Pancreas (tissue), 10 donors: ENCODE measurements around the gene OLFML3. TPM values are rescaled to one million over a fixed set of nuclear protein-coding genes. Genes with fewer than 3 reads are reported as not detected.

ENCODE experiments used
- ATAC-seq, 4 donors: fragments of 200-7000 bp; cut with Tn5 transposase; one replicate each; pipeline versions ENCODE4 v1.8.0 to v1.9.1; 2020; ENCODE audit warnings: mild to moderate bottlenecking in 4 of 4, moderate library complexity in 4 of 4
- DNase-seq, 6 donors: peaks; one replicate each; pipeline ENCODE4 v3.0.0-alpha.2; 2020
- FAIRE-seq: peaks from 2 replicates; lab custom pipeline; 2012; peaks lifted over from hg19 to GRCh38; lab: Jason Lieb, UNC
- H3K27ac ChIP-seq, 4 donors: fragments of 200-600 bp; sonication (generic); 1 replicate in 3 of 4; 2 replicates in 1 of 4; pipeline versions ENCODE4 v1.5.0 to v1.8.0; 2020
- H3K27me3 ChIP-seq, 4 donors: fragments of 200-600 bp; one replicate each; pipeline ENCODE4 v1.8.0; 2021
- H3K36me3 ChIP-seq, 3 donors: fragments of 200-600 bp; sonication (generic) in 1 of 3; one replicate each; pipeline versions ENCODE4 v1.5.0 to v1.8.0; 2020 to 2021
- H3K4me1 ChIP-seq, 3 donors: fragments of 200-600 bp; one replicate each; pipeline ENCODE4 v1.8.0; 2021
- H3K4me3 ChIP-seq, 4 donors: fragments of 200-600 bp; sonication (generic) in 2 of 4; one replicate each; pipeline versions ENCODE4 v1.5.0 to v1.8.0; 2020 to 2021
- H3K9me3 ChIP-seq, 4 donors: fragments of 200-600 bp; one replicate each; pipeline ENCODE4 v1.8.0; 2021
- CTCF ChIP-seq, 4 donors: fragments of 200-600 bp; sonication (generic) in 3 of 4; IDR thresholded peaks; one replicate each; pipeline versions ENCODE4 v1.5.0 to v1.8.0; 2021; ENCODE audit warnings: antibody characterized with exemption in 4 of 4
- WGBS, 2 donors: extraction: QIAGEN DNeasy Blood & Tissue Kit; methylation state at CpG; one replicate each; pipeline ENCODE4 v1.1.7; 2013; 5-methylcytosine and 5-hydroxymethylcytosine counted together
- intact Hi-C, 3 donors: fragments of 100-400 bp; cut with DNase I; formaldehyde crosslinking; loops; one replicate each; pipeline versions ENCODE4 v1.11.1 to v1.14.2; 2022
- polyA plus RNA-seq, 2 donors: library from polyadenylated mRNA; stranded (reverse); fragments of 200-250 nt; gene quantifications; one replicate each; pipeline ENCODE4 v1.2.3, GENCODE V29; 2013
- total RNA-seq, 6 donors: library from RNA; stranded (reverse); fragmentation: NEBNext Ultra II Directional in 4 of 6; extraction: Animal tissue kit (Norgen Biotek cat#: 25700) in 4 of 6; gene quantifications; one replicate each; pipeline versions ENCODE4 v1.2.1 to v1.2.4, GENCODE V29; 2021 to 2023
- donor health status: healthy with polysubstance abuse.
- donor health status: DM: no; HTN: no; CAD: no; lungs with moderate emphysema.
- donor health status: DM: no; HTN: no; CAD: no.
- donor health status: control.
- donor health status: control.
- donor health status: Bipolar disorder and iron deficiency.
- donor health status: DM: yes; HTN: yes; CAD: no.
- donor health status: DM: no; HTN: no; CAD: no.
- donor health status: DM: no; HTN: no; CAD: no.
- donor health status: DM: yes; HTN: yes; CAD: no.

The OLFML3 gene
- total and polyA plus RNA-seq, 8 donors = 3.7 to 39.2 (median 10.2) TPM

DNA sequence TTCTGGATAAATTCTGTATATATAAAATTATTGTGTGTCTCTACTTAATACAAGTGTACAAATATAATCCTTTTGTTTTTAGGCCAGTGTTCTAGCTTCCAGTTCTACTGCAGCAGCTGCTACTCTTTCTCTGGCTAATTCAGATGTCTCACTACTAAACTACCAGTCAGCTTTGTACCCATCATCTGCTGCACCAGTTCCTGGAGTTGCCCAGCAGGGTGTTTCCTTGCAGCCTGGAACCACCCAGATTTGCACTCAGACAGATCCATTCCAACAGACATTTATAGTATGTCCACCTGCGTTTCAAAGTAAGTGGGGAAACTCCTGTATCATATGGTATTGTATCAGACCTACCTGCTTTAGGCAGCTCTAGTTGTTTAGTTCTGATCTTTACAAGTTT, 21.3 kb upstream of the OLFML3 start:
- TF ChIP-seq CTCF (IDR thresholded peaks at IDR 0.05) = no peak
- DNase-seq (no peak), ATAC-seq (no peak), FAIRE-seq (no peak)
- no peak overlapping the region for H3K4me3 ChIP-seq
- no peaks in the 10 kb centered on the region for H3K9me3 ChIP-seq
- H3K27me3 ChIP-seq = no peaks in the 10 kb centered on the region
- peaks cover 0 to 2% (median 0%) of the 10 kb centered on the region in 3 donors for H3K4me1 ChIP-seq
- intact Hi-C loops = no loop called here
- 83 to 85% methylated on average over 1 of the region's 1 CpG for WGBS, 2 donors
- no peak overlapping the region for H3K27ac ChIP-seq
- H3K36me3 ChIP-seq = peaks cover 0 to 35% (median 16%) of the 10 kb centered on the region in 3 donors

DNA sequence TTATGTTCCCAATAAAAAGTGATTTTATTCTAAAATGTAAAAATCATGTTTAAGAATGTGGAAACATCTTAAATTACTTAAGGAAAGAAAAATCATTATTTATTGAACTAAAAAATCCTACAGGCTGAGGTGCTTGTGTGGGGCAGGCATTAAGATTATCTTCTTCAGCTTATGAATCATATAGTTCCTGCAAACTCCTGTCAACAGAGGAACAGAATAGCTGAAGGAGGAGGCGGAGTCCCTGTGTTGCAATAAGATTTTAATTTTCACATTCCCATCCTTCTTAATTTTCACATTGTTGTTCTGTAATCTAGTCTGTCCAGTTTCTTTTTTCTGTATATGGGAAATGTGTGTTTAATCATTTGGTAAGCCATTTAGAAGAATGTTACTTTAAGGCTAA, 20.6 kb upstream of the OLFML3 start:
- 92 to 96% methylated on average over 1 of the region's 1 CpG for WGBS, 2 donors
- DNase-seq = no peak
- no peak for ATAC-seq
- H3K27me3 ChIP-seq = no peaks in the 10 kb centered on the region
- FAIRE-seq = no peak
- no peaks in the 10 kb centered on the region for H3K9me3 ChIP-seq
- intact Hi-C loops = no loop called here
- H3K27ac ChIP-seq = no peak overlapping the region
- peaks cover 0 to 42% (median 16%) of the 10 kb centered on the region in 3 donors for H3K36me3 ChIP-seq
- no peak overlapping the region for H3K4me3 ChIP-seq
- no peaks in the 10 kb centered on the region for H3K4me1 ChIP-seq
- no peak for TF ChIP-seq CTCF (IDR thresholded peaks at IDR 0.05)

DNA sequence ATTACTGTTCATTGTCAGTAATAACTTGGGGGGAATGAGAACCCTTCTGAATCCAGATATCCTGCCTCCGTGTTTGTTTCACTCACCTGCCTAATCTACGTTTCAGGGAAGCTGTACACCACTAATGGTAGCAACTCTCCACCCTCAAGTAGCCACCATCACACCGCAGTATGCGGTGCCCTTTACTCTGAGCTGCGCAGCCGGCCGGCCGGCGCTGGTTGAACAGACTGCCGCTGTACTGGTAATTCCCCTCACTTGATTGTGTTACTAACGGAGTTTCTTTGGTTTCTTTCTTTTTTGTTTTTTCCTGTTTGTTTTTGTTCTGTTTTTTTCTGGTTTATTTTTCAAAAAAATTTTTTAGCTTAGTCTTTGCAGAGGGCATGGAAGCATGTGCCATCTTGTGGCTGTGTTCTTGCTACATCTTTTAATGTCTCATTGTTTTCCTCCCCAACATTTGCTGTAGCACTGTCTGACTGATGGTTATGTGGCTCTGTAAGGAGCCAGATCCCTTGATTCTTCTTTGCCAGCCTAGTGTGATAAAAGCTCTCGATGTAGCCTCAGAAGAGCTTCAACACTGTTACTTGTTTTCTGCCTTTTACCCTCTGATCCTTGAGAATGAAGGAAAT, 15.9 kb upstream of the OLFML3 start:
- Histone ChIP-seq H3K36me3 (peaks cover 5 to 47% (median 17%) of the 10 kb centered on the region in 3 donors), H3K27me3 (no peaks in the 10 kb centered on the region), H3K9me3 (no peaks in the 10 kb centered on the region), H3K4me1 (no peaks in the 10 kb centered on the region), H3K27ac (no peak overlapping the region), H3K4me3 (no peak overlapping the region)
- FAIRE-seq (no peak), ATAC-seq (no peak), DNase-seq (no peak)
- no peak for TF ChIP-seq CTCF (IDR thresholded peaks at IDR 0.05)
- 91 to 93% methylated on average over 12 of the region's 12 CpGs for WGBS, 2 donors
- intact Hi-C loops = no loop called here

DNA sequence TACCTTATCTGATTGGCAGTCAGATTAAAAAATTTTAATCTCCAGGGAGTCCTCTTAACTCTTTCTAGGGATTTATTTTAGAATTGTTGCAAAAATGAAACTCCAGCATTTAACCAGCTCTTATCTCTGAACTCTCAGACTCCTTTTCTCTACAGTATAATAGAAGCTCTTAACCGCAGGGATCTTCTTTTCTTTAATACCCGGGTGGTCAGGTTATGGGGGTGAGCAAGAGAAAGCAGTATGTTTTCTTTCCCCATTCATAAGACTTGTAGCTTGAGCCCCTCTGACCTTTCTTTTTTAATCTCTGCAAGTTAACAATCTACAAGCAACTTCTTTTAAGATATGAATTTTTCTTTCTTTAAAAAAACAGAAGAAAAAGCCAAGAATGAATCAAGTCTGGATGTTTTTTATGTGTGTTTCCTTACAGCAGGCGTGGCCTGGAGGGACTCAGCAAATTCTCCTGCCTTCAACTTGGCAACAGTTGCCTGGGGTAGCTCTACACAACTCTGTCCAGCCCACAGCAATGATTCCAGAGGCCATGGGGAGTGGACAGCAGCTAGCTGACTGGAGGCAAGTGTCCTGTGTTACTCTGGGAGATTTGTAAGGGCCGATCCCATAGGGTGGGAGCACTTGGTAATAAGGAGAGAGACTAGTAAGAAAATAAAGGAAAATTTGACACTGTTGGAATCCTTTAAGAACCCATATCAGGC, 13.4 kb upstream of the OLFML3 start:
- no peaks in the 10 kb centered on the region for H3K9me3 ChIP-seq
- no peaks in the 10 kb centered on the region for H3K4me1 ChIP-seq
- TF ChIP-seq CTCF (IDR thresholded peaks at IDR 0.05) = no peak
- peaks cover 8 to 70% (median 38%) of the 10 kb centered on the region in 3 donors for H3K36me3 ChIP-seq
- intact Hi-C loops = no loop called here
- DNase-seq (no peak), FAIRE-seq (no peak), ATAC-seq (peak in 2 of 4 donors; percentile 27 to 41)
- H3K27me3 ChIP-seq = no peaks in the 10 kb centered on the region
- H3K27ac ChIP-seq = no peak overlapping the region
- WGBS, 2 donors = 88 to 94% methylated on average over 4 of the region's 4 CpGs
- H3K4me3 ChIP-seq = no peak overlapping the region

DNA sequence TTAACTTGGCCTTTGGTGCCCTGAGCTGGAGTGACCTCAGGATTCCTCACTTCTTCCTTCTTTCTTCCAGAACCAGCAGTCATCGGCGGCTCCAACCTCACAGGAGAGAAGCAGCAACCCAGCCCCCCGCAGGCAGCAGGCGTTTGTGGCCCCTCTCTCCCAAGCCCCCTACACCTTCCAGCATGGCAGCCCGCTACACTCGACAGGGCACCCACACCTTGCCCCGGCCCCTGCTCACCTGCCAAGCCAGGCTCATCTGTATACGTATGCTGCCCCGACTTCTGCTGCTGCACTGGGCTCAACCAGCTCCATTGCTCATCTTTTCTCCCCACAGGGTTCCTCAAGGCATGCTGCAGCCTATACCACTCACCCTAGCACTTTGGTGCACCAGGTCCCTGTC, 6.3 kb upstream of the OLFML3 start:
- TF ChIP-seq CTCF (IDR thresholded peaks at IDR 0.05) = no peak
- WGBS, 2 donors = 85 to 98% methylated on average over 8 to 9 of the region's 9 CpGs
- no peaks in the 10 kb centered on the region for H3K4me1 ChIP-seq
- peaks cover 4 to 57% (median 24%) of the 10 kb centered on the region in 3 donors for H3K36me3 ChIP-seq
- intact Hi-C loops = no loop called here
- no peak for FAIRE-seq
- no peak overlapping the region for H3K4me3 ChIP-seq
- no peaks in the 10 kb centered on the region for H3K9me3 ChIP-seq
- no peak overlapping the region for H3K27ac ChIP-seq
- no peak for ATAC-seq
- H3K27me3 ChIP-seq = no peaks in the 10 kb centered on the region
- peak in 1 of 6 donors; percentile 57 for DNase-seq
